Heart right ventricle (tissue), 16 donors: ENCODE data around the gene SEC24C. TPM values are rescaled to one million over a fixed set of nuclear protein-coding genes. Genes with fewer than 3 reads are reported as not detected.
"Not testable (repeated sequence)": the region's sequence is repeated elsewhere in the genome, so short reads cannot be mapped to it uniquely, and the experiment has no call there.

ENCODE experiments used
- ATAC-seq, 8 donors: fragments of 200-7000 bp; cut with Tn5 transposase; one replicate each; pipeline ENCODE4 v1.9.1; 2020; ENCODE audit warnings: mild to moderate bottlenecking in 8 of 8, moderate library complexity in 8 of 8, moderate number of reproducible peaks in 1 of 8
- DNase-seq, 2 donors: peaks; one replicate each; pipeline ENCODE4 v3.0.0-alpha.2; 2020
- H3K27ac ChIP-seq, 10 donors: fragments of 200-600 bp; sonication (generic) in 2 of 10; one replicate each; pipeline versions ENCODE4 v1.5.0 to v1.8.0; 2020 to 2022; ENCODE audit warnings: mild to moderate bottlenecking in 3 of 10
- H3K27me3 ChIP-seq, 7 donors: fragments of 200-600 bp; one replicate each; pipeline ENCODE4 v1.8.0; 2021 to 2022; ENCODE audit warnings: mild to moderate bottlenecking in 2 of 7
- H3K36me3 ChIP-seq, 9 donors: fragments of 200-600 bp; sonication (generic) in 1 of 9; one replicate each; pipeline versions ENCODE4 v1.5.0 to v1.8.0; 2020 to 2022; ENCODE audit warnings: mild to moderate bottlenecking in 2 of 9
- H3K4me1 ChIP-seq, 9 donors: fragments of 200-600 bp; sonication (generic) in 1 of 9; one replicate each; pipeline versions ENCODE4 v1.5.0 to v1.8.0; 2020 to 2022; ENCODE audit warnings: mild to moderate bottlenecking in 4 of 9
- H3K4me3 ChIP-seq, 10 donors: fragments of 200-600 bp; sonication (generic) in 2 of 10; one replicate each; pipeline versions ENCODE4 v1.5.0 to v1.8.0; 2020 to 2022; ENCODE audit warnings: mild to moderate bottlenecking in 7 of 10, moderate library complexity in 2 of 10
- H3K9me3 ChIP-seq, 11 donors: fragments of 200-600 bp in 10 of 11; sonication (generic) in 2 of 11; one replicate each; pipeline versions ENCODE4 v1.5.0 to v1.8.0; 2013 to 2022; ENCODE audit warnings: mild to moderate bottlenecking in 2 of 11, control low read depth in 1 of 11, moderate library complexity in 1 of 11
- CTCF ChIP-seq, 9 donors: fragments of 200-600 bp; sonication (generic) in 2 of 9; IDR thresholded peaks; one replicate each; pipeline versions ENCODE4 v1.5.0 to v1.8.0; 2021 to 2022; ENCODE audit warnings: antibody characterized with exemption in 9 of 9, mild to moderate bottlenecking in 5 of 9, moderate library complexity in 1 of 9
- WGBS, 2 donors: extraction: QIAGEN DNeasy Blood & Tissue Kit; methylation state at CpG; one replicate each; pipeline ENCODE4 v1.1.7; 2013; ENCODE audit warnings: inconsistent platforms in 1 of 2; 5-methylcytosine and 5-hydroxymethylcytosine counted together
- intact Hi-C, 10 donors: fragments of 100-400 bp; cut with DNase I; formaldehyde crosslinking; loops; one replicate each; pipeline versions ENCODE4 v1.11.1 to v1.14.2; 2022
- polyA plus RNA-seq, 2 donors: library from polyadenylated mRNA; stranded (reverse); fragments of 200-250 nt; gene quantifications; one replicate each; pipeline ENCODE4 v1.2.3, GENCODE V29; 2013
- total RNA-seq, 10 donors: library from RNA; stranded (reverse); fragmentation: NEBNext Ultra II Directional in 3 of 10; extraction: Animal tissue kit (Norgen Biotek cat#: 25700) in 3 of 10; gene quantifications; one replicate each; pipeline versions ENCODE4 v1.2.1 to v1.2.4, GENCODE V29; 2021 to 2023
- donor health status: Arrhythmogenic right ventricular cardiomyopathy.
- donor health status: ischemic (EF 13 %, LVEDD 7.1; RV severe dilation, severe dysfunction).
- donor health status: healthy with polysubstance abuse.
- donor health status: DM: no; HTN: yes; CAD: no.
- donor health status: DM: no; HTN: no; CAD: no.
- donor health status: ischemic (EF 25% LVEDD 6.9; RV normal size, moderate dysfunction).
- donor health status: ischemic (EF 25% LVEDD 5.7; RV mildly dilated, moderate dysfunction).
- donor health status: healthy.
- donor health status: DM: yes; HTN: yes; CAD: no.
- donor health status: Ischemic cardiomyopathy.
- donor health status: ischemic (EF 35%, LVEDD 5.7; RV mildly dilated, moderate dysfunction).
- donor health status: nonischemic (EF 11% LVEDD 7.7; RV severe dilation, severe dysfunction).
- donor health status: DM: yes; HTN: yes; CAD: no.
- donor health status: PGD.
- donor health status: ischemic (EF 29% LVEDD 5.4; RV normal size, mild dysfunction).
- donor health status: nonischemic (EF 23%, LVEDD 6.1; RV moderate dilation, normal function).

SEC24C gene
- total and polyA plus RNA-seq, 12 donors, result 33.4 to 59.7 (median 50.9) TPM

- Histone ChIP-seq H3K9me3 (no peaks in the 10 kb centered on the region), H3K4me3 (no peak overlapping the region), H3K36me3 (peaks cover 0 to 100% (median 95%) of the 10 kb centered on the region in 9 donors), H3K27ac (no peak overlapping the region), H3K4me1 (peaks cover 0 to 6% (median 0%) of the 10 kb centered on the region in 9 donors), H3K27me3 (no peaks in the 10 kb centered on the region)
- TF ChIP-seq CTCF (IDR thresholded peaks at IDR 0.05), result no peak
- intact Hi-C loops, result no loop called here
- 88 to 95% methylated on average over 5 of the region's 5 CpGs for WGBS, 2 donors
- DNase-seq (no peak), ATAC-seq (no peak)
Observed at GRCh38 chr10:73793456-73793855, 49.3 kb downstream of the SEC24C start.

GRCh38 chr10:73795491-73795890, 51.3 kb downstream of the SEC24C start:
- H3K4me1 ChIP-seq, H3K27me3 ChIP-seq, H3K9me3 ChIP-seq, ATAC-seq, DNase-seq, H3K4me3 ChIP-seq, H3K27ac ChIP-seq, intact Hi-C loops: not testable (repeated sequence)
- WGBS, 2 donors, result 95 to 98% methylated on average over 10 of the region's 10 CpGs
- H3K36me3 ChIP-seq, result peaks cover 0 to 100% (median 83%) of the 10 kb centered on the region in 9 donors

GRCh38 chr10:73796035-73796434, 51.9 kb downstream of the SEC24C start:
- 95 to 97% methylated on average over 8 of the region's 8 CpGs for WGBS, 2 donors
- not testable (repeated sequence) for DNase-seq

GRCh38 chr10:73796766-73797165, 52.6 kb downstream of the SEC24C start:
- H3K27ac ChIP-seq, result no peak overlapping the region
- TF ChIP-seq CTCF (IDR thresholded peaks at IDR 0.05), result no peak
- H3K4me1 ChIP-seq, result no peaks in the 10 kb centered on the region
- intact Hi-C loops, result no loop called here
- no peak overlapping the region for H3K4me3 ChIP-seq
- ATAC-seq (no peak), DNase-seq (no peak)
- peaks cover 0 to 100% (median 78%) of the 10 kb centered on the region in 9 donors for H3K36me3 ChIP-seq
- WGBS, 2 donors, result 85 to 87% methylated on average over 5 of the region's 5 CpGs
- H3K9me3 ChIP-seq, result no peaks in the 10 kb centered on the region
- no peaks in the 10 kb centered on the region for H3K27me3 ChIP-seq

More at GRCh38 chr10:73796035-73796434, 51.9 kb downstream of the SEC24C start:
- H3K36me3 ChIP-seq, result peaks cover 0 to 100% (median 78%) of the 10 kb centered on the region in 9 donors
- H3K4me1 ChIP-seq, H3K9me3 ChIP-seq, H3K27ac ChIP-seq, H3K27me3 ChIP-seq, H3K4me3 ChIP-seq, ATAC-seq, intact Hi-C loops: not testable (repeated sequence)

- WGBS, 2 donors, result 90 to 93% methylated on average over 19 of the region's 19 CpGs
- Histone ChIP-seq H3K27me3 (no peaks in the 10 kb centered on the region), H3K4me3 (no peak overlapping the region), H3K4me1 (no peaks in the 10 kb centered on the region), H3K9me3 (no peaks in the 10 kb centered on the region), H3K27ac (no peak overlapping the region), H3K36me3 (peaks cover 0 to 100% (median 78%) of the 10 kb centered on the region in 9 donors)
- TF ChIP-seq CTCF (IDR thresholded peaks at IDR 0.05), result no peak
- no peak for DNase-seq
- no peak for ATAC-seq
- intact Hi-C loops, result no loop called here
Observed at GRCh38 chr10:73797324-73798025, 53.3 kb downstream of the SEC24C start.
